ENCODE measurements around the gene COL25A1.
"Not testable (repeated sequence)": the region's sequence is repeated elsewhere in the genome, so short reads cannot be mapped to it uniquely, and the experiment has no call there.

COL25A1 gene

GRCh38 chr4:108972613-108973283 is 329.7 kb downstream of the COL25A1 start:
- DNase-seq (ENCODE audit: low read depth in 1 of 2, low spot score in 1 of 2), result no peak

- DNase-seq (ENCODE audit: low read depth in 1 of 2, low spot score in 1 of 2), result no peak
These were observed 331.0 kb downstream of the COL25A1 start for GRCh38 chr4:108971473-108971872.

GRCh38 chr4:108965472-108966076 is 336.9 kb downstream of the COL25A1 start:
- DNase-seq (ENCODE audit: low read depth in 1 of 2, low spot score in 1 of 2), result no peak

GRCh38 chr4:108965016-108965415 is 337.4 kb downstream of the COL25A1 start:
- DNase-seq (ENCODE audit: low read depth in 1 of 2, low spot score in 1 of 2), result no peak

GRCh38 chr4:108963910-108964309 is 338.5 kb downstream of the COL25A1 start:
- DNase-seq (ENCODE audit: low read depth in 1 of 2, low spot score in 1 of 2), result no peak

GRCh38 chr4:108959491-108959890 is 343.0 kb downstream of the COL25A1 start:
- no peak for DNase-seq (ENCODE audit: low read depth in 1 of 2, low spot score in 1 of 2)

GRCh38 chr4:108954880-108955279 is 347.6 kb downstream of the COL25A1 start:
- no peak for DNase-seq (ENCODE audit: low read depth in 1 of 2, low spot score in 1 of 2)

GRCh38 chr4:108953941-108954340 is 348.5 kb downstream of the COL25A1 start:
- DNase-seq (ENCODE audit: low read depth in 1 of 2, low spot score in 1 of 2), result no peak

- no peak for DNase-seq (ENCODE audit: low read depth in 1 of 2, low spot score in 1 of 2)
These were observed 352.1 kb downstream of the COL25A1 start for GRCh38 chr4:108950158-108950915.

GRCh38 chr4:108947526-108947925 is 354.9 kb downstream of the COL25A1 start:
- DNase-seq (ENCODE audit: low read depth in 1 of 2, low spot score in 1 of 2), result no peak

GRCh38 chr4:108946237-108946636 is 356.2 kb downstream of the COL25A1 start:
- no peak for DNase-seq (ENCODE audit: low read depth in 1 of 2, low spot score in 1 of 2)

- DNase-seq (ENCODE audit: low read depth in 1 of 2, low spot score in 1 of 2), result no peak
These were observed 358.4 kb downstream of the COL25A1 start for GRCh38 chr4:108943976-108944591.

- DNase-seq (ENCODE audit: low read depth in 1 of 2, low spot score in 1 of 2), result no peak
These were observed 359.1 kb downstream of the COL25A1 start for GRCh38 chr4:108943371-108943770.

- DNase-seq (ENCODE audit: low read depth in 1 of 2, low spot score in 1 of 2), result no peak
These were observed 360.5 kb downstream of the COL25A1 start for GRCh38 chr4:108941904-108942430.

GRCh38 chr4:108940634-108941033 is 361.8 kb downstream of the COL25A1 start:
- DNase-seq (ENCODE audit: low read depth in 1 of 2, low spot score in 1 of 2), result no peak

GRCh38 chr4:108940149-108940548 is 362.3 kb downstream of the COL25A1 start:
- no peak for DNase-seq (ENCODE audit: low read depth in 1 of 2, low spot score in 1 of 2)

GRCh38 chr4:108937066-108937465 is 365.4 kb downstream of the COL25A1 start:
- no peak for DNase-seq (ENCODE audit: low read depth in 1 of 2, low spot score in 1 of 2)

GRCh38 chr4:108933925-108934324 is 368.5 kb downstream of the COL25A1 start:
- DNase-seq (ENCODE audit: low read depth in 1 of 2, low spot score in 1 of 2), result not testable (repeated sequence)

- no peak for DNase-seq (ENCODE audit: low read depth in 1 of 2, low spot score in 1 of 2)
These were observed 369.4 kb downstream of the COL25A1 start for GRCh38 chr4:108933046-108933445.

- no peak for DNase-seq (ENCODE audit: low read depth in 1 of 2, low spot score in 1 of 2)
These were observed 370.5 kb downstream of the COL25A1 start for GRCh38 chr4:108931926-108932325.

GRCh38 chr4:108930186-108930585 is 372.3 kb downstream of the COL25A1 start:
- DNase-seq (ENCODE audit: low read depth in 1 of 2, low spot score in 1 of 2), result no peak

- no peak for DNase-seq (ENCODE audit: low read depth in 1 of 2, low spot score in 1 of 2)
These were observed 375.7 kb downstream of the COL25A1 start for GRCh38 chr4:108926781-108927180.

Measured in activated T-helper 1 cell treated with anti-CD3 and anti-CD28 coated beads, Interleukin-2, amount 50 U/mL, for 16 hours (primary cell).